Natural killer cell (primary cell): ENCODE data around the gene MYB. TPM values are rescaled to one million over a fixed set of nuclear protein-coding genes. Genes with fewer than 3 reads are reported as not detected.

Experiments used
- ATAC-seq, 3 donors: fragments of 150-1000 bp in 2 of 3; fragments of 200-7000 bp in 1 of 3; cut with Tn5 transposase; 1 replicate in 1 of 3; 2 replicates in 2 of 3; pipeline ENCODE4 v1.10.0; 2021; ENCODE audit warnings: mild to moderate bottlenecking in 2 of 3, moderate library complexity in 2 of 3
- DNase-seq, 2 donors: peaks; one replicate each; pipeline versions ENCODE4 v3.0.0 to v3.0.0-alpha.2; 2013 to 2021; ENCODE audit warnings: mixed read lengths in 1 of 2
- H3K27ac ChIP-seq: one replicate; pipeline ENCODE4 v1.5.1; 2013; ENCODE audit warnings: mild to moderate bottlenecking, low read length
- H3K27me3 ChIP-seq: one replicate; pipeline ENCODE4 v1.6.1; 2013; ENCODE audit warnings: low read length; ENCODE audit not compliant: control insufficient read depth, insufficient read depth
- H3K36me3 ChIP-seq: one replicate; pipeline ENCODE4 v1.6.1; 2013; ENCODE audit warnings: low read length; ENCODE audit not compliant: control insufficient read depth, insufficient read depth
- H3K4me1 ChIP-seq: one replicate; pipeline ENCODE4 v1.6.1; 2013; ENCODE audit warnings: low read length; ENCODE audit not compliant: control insufficient read depth, insufficient read depth
- H3K4me3 ChIP-seq: one replicate; pipeline ENCODE4 v1.5.1; 2013; ENCODE audit warnings: low read length
- H3K9me3 ChIP-seq: one replicate; pipeline ENCODE4 v1.6.1; 2013; ENCODE audit warnings: low read length; ENCODE audit not compliant: control insufficient read depth, insufficient read depth
- H3K27ac Mint-ChIP-seq, 2 donors: one replicate each; pipeline ENCODE4 v1.8.0; 2022; ENCODE audit warnings: mild to moderate bottlenecking in 2 of 2, mixed read lengths in 2 of 2, moderate library complexity in 1 of 2
- H3K27me3 Mint-ChIP-seq, 2 donors: one replicate each; pipeline ENCODE4 v1.8.0; 2022; ENCODE audit warnings: low read depth in 2 of 2, mixed read lengths in 2 of 2
- H3K36me3 Mint-ChIP-seq: one replicate; pipeline ENCODE4 v1.8.0; 2022; ENCODE audit warnings: mixed read lengths
- H3K4me1 Mint-ChIP-seq, 2 donors: one replicate each; pipeline ENCODE4 v1.8.0; 2022; ENCODE audit warnings: mixed read lengths in 2 of 2
- H3K4me3 Mint-ChIP-seq: one replicate; pipeline ENCODE4 v1.8.0; 2022; ENCODE audit warnings: mild to moderate bottlenecking, moderate library complexity, mixed read lengths
- H3K9me3 Mint-ChIP-seq, 2 donors: one replicate each; pipeline ENCODE4 v1.8.0; 2022; ENCODE audit warnings: mixed read lengths in 2 of 2
- CTCF ChIP-seq: fragments of 200-600 bp; IDR thresholded peaks from one replicate; pipeline ENCODE4 v1.8.0; 2022; ENCODE audit warnings: antibody characterized with exemption
- WGBS: methylation state at CpG from one replicate; pipeline ENCODE4 v1.1.7; 2013; ENCODE audit warnings: missing lambda C conversion rate; ENCODE audit not compliant: insufficient coverage; 5-methylcytosine and 5-hydroxymethylcytosine counted together
- intact Hi-C: fragments of 100-400 bp; cut with micrococcal nuclease; formaldehyde crosslinking; loops from one replicate; pipeline ENCODE4 v1.14.2; 2022
- total RNA-seq, 4 donors: library from RNA; stranded (reverse); fragments of 120-200 nt in 1 of 4; gene quantifications; one replicate each; pipeline versions ENCODE4 v1.2.3 to v1.2.4, GENCODE V29; 2013 to 2022

MYB gene
- total RNA-seq, 3 donors from 2014 or later (not counting 1 experiment from before 2014, with no cell fraction given), result 0.40 to 3.5 (median 1.3) TPM

GRCh38 chr6:135225911-135226310, 44.8 kb downstream of the MYB start:
- no peaks in the 10 kb centered on the region for H3K36me3 ChIP-seq
- no peak for TF ChIP-seq CTCF
- Mint-ChIP-seq H3K4me1 (peaks cover 10 to 14% of the 10 kb centered on the region in 2 donors), H3K36me3 (no peaks in the 10 kb centered on the region), H3K9me3 (no peaks in the 10 kb centered on the region), H3K4me3 (no peak overlapping the region), H3K27ac (no peak overlapping the region), H3K27me3 (peaks cover 0 to 2% of the 10 kb centered on the region in 2 donors)
- H3K9me3 ChIP-seq, result no peaks in the 10 kb centered on the region
- WGBS, result 95% methylated on average over 4 of the region's 5 CpGs
- intact Hi-C loops, result no loop called here
- ATAC-seq (no peak), DNase-seq (no peak)
- H3K4me3 ChIP-seq, result no peak overlapping the region
- H3K27ac ChIP-seq, result no peak overlapping the region
- no peaks in the 10 kb centered on the region for H3K27me3 ChIP-seq
- no peaks in the 10 kb centered on the region for H3K4me1 ChIP-seq

GRCh38 chr6:135226537-135226936, 45.4 kb downstream of the MYB start:
- Histone ChIP-seq H3K4me1 (no peaks in the 10 kb centered on the region), H3K9me3 (no peaks in the 10 kb centered on the region), H3K36me3 (no peaks in the 10 kb centered on the region), H3K4me3 (no peak overlapping the region), H3K27me3 (no peaks in the 10 kb centered on the region), H3K27ac (no peak overlapping the region)
- intact Hi-C loops, result no loop called here
- ATAC-seq (peak; percentile 61 to 88 (median 77)), DNase-seq (peak in 1 of 2 donors; percentile 13)
- H3K27ac Mint-ChIP-seq, result no peak overlapping the region
- H3K4me1 Mint-ChIP-seq, result peaks cover 10 to 14% of the 10 kb centered on the region in 2 donors
- TF ChIP-seq CTCF, result no peak
- WGBS, result 0% methylated on average over 1 of the region's 1 CpG
- H3K4me3 Mint-ChIP-seq, result no peak overlapping the region
- H3K36me3 Mint-ChIP-seq, result no peaks in the 10 kb centered on the region
- H3K27me3 Mint-ChIP-seq, result peaks cover 0 to 2% of the 10 kb centered on the region in 2 donors
- H3K9me3 Mint-ChIP-seq, result no peaks in the 10 kb centered on the region

DNA sequence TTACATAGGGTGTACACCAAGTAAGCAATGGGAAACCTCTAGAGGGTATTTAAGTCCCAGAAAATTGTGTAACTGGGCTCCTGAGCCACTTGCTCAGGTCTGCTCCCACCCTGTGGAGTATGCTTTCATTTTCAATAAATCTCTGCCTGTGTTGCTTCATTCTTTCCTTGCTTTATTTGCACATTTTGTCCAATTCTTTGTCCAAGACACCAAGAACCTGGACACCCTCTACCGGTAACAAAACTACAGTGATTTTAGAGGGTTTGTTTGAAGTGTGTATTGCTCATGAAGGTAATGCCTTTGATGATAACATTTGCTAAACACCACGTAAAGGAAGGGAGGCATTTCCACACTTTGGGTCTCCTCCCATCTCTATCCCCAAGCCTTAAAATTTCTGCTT, 46.2 kb downstream of the MYB start:
- H3K36me3 ChIP-seq, result no peaks in the 10 kb centered on the region
- no peaks in the 10 kb centered on the region for H3K9me3 ChIP-seq
- Mint-ChIP-seq H3K9me3 (no peaks in the 10 kb centered on the region), H3K4me1 (peaks cover 10 to 14% of the 10 kb centered on the region in 2 donors), H3K27ac (no peak overlapping the region), H3K4me3 (no peak overlapping the region), H3K27me3 (peaks cover 0 to 2% of the 10 kb centered on the region in 2 donors), H3K36me3 (no peaks in the 10 kb centered on the region)
- no peaks in the 10 kb centered on the region for H3K27me3 ChIP-seq
- TF ChIP-seq CTCF, result no peak
- H3K4me1 ChIP-seq, result no peaks in the 10 kb centered on the region
- intact Hi-C loops, result no loop called here
- no peak overlapping the region for H3K4me3 ChIP-seq
- H3K27ac ChIP-seq, result no peak overlapping the region
- no peak for DNase-seq
- 100% methylated on average over 1 of the region's 2 CpGs for WGBS
- ATAC-seq, result no peak

DNA sequence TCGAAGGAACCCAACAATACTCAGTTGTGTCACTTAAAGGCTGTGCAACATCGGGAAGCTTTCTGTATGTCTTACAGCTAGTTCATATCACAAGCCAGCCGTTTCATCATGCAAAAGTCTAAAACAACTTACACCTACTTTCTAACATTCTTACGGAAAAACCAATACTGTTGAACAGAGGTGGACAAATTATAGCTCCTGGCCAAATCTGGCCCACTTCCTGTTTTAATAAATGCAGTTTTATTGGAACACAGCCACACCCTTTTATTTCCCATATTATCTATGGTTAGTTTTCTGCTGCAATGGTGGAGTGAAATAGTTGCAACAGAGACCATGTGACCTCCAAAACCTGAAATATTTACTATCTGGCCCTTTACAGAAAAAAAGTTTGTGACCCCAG, 46.6 kb downstream of the MYB start:
- no peaks in the 10 kb centered on the region for H3K36me3 Mint-ChIP-seq
- intact Hi-C loops, result no loop called here
- Histone ChIP-seq H3K9me3 (no peaks in the 10 kb centered on the region), H3K36me3 (no peaks in the 10 kb centered on the region), H3K4me3 (no peak overlapping the region), H3K27me3 (no peaks in the 10 kb centered on the region), H3K27ac (no peak overlapping the region), H3K4me1 (no peaks in the 10 kb centered on the region)
- H3K27ac Mint-ChIP-seq, result no peak overlapping the region
- no peaks in the 10 kb centered on the region for H3K9me3 Mint-ChIP-seq
- DNase-seq, result no peak
- WGBS, result 97% methylated on average over 4 of the region's 4 CpGs
- peaks cover 10 to 14% of the 10 kb centered on the region in 2 donors for H3K4me1 Mint-ChIP-seq
- no peak for TF ChIP-seq CTCF
- no peak for ATAC-seq
- no peak overlapping the region for H3K4me3 Mint-ChIP-seq
- peaks cover 0 to 2% of the 10 kb centered on the region in 2 donors for H3K27me3 Mint-ChIP-seq
